HG03097 (cell line): ENCODE results near the gene APOE.
"Not testable (repeated sequence)": the region's sequence is repeated elsewhere in the genome, so short reads cannot be mapped to it uniquely, and the experiment has no call there.

Experiments used
- ATAC-seq: cut with Tn5 transposase; IDR thresholded peaks from one replicate; pipeline ENCODE4 v1.9.1; 2021; ENCODE audit not compliant: unreplicated experiment, low FRiP score

The APOE gene

GRCh38 chr19:44905437-44906160, at the start of gene APOE:
Gene APOE, plus strand, starts transcription at chr19:44905796. Its CDS starts 829 bp downstream, at chr19:44906625.
- ATAC-seq, result no peak

GRCh38 chr19:44856421-44857083, 49.0 kb upstream of the APOE start:
- no peak for ATAC-seq

GRCh38 chr19:44857837-44858236, 47.8 kb upstream of the APOE start:
- ATAC-seq, result no peak

- not testable (repeated sequence) for ATAC-seq
These were observed 44.0 kb upstream of the APOE start for GRCh38 chr19:44861576-44861975.

GRCh38 chr19:44863990-44864389, 41.6 kb upstream of the APOE start:
- ATAC-seq, result no peak

GRCh38 chr19:44865196-44865767, 40.3 kb upstream of the APOE start:
- ATAC-seq, result no peak

GRCh38 chr19:44866664-44867063, 38.9 kb upstream of the APOE start:
- no peak for ATAC-seq

GRCh38 chr19:44867578-44867977, 38.0 kb upstream of the APOE start:
- ATAC-seq, result no peak

- no peak for ATAC-seq
These were observed 35.7 kb upstream of the APOE start for GRCh38 chr19:44869733-44870470.

- no peak for ATAC-seq
These were observed 33.8 kb upstream of the APOE start for GRCh38 chr19:44871809-44872208.

- no peak for ATAC-seq
These were observed 32.9 kb upstream of the APOE start for GRCh38 chr19:44872661-44873060.

GRCh38 chr19:44874317-44874716, 31.3 kb upstream of the APOE start:
- ATAC-seq, result no peak

- ATAC-seq, result no peak
These were observed 29.7 kb upstream of the APOE start for GRCh38 chr19:44875666-44876451.

- no peak for ATAC-seq
These were observed 28.6 kb upstream of the APOE start for GRCh38 chr19:44876930-44877535.

GRCh38 chr19:44878120-44878865, 27.3 kb upstream of the APOE start:
- no peak for ATAC-seq

GRCh38 chr19:44879309-44880065, 26.1 kb upstream of the APOE start:
- ATAC-seq, result no peak

- no peak for ATAC-seq
These were observed 23.5 kb upstream of the APOE start for GRCh38 chr19:44882063-44882462.

GRCh38 chr19:44882619-44883397, 22.8 kb upstream of the APOE start:
- ATAC-seq, result not testable (repeated sequence)
